ENCODE results near the gene CCDC88B.

GRCh38 chr11:64379160-64379559 is 39.2 kb downstream of the CCDC88B start:
- TF ChIP-seq POLR2A (IDR thresholded peaks at IDR 0.05; ENCODE audit: low read depth, low read length) (no peak), IRF3 (IDR thresholded peaks at IDR 0.05) (no peak), YY1 (IDR thresholded peaks at IDR 0.05; ENCODE audit: low read depth, low read length) (no peak), TAF1 (IDR thresholded peaks at IDR 0.05; ENCODE audit: borderline replicate concordance, low read depth, low read length) (no peak)
